GM12878 (cell line): Measurements from ENCODE around the gene ANXA11. TPM values are rescaled to one million over a fixed set of nuclear protein-coding genes. Genes with fewer than 3 reads are reported as not detected.

Experiments used
- ATAC-seq: fragments of 200-7000 bp; cut with Tn5 transposase; 3 replicates; pipeline ENCODE4 v1.9.1; 2020; ENCODE audit warnings: mild to moderate bottlenecking, moderate library complexity
- BruUV-seq: library from RNA; stranded (reverse); fragments of 400-500 nt; replicated peaks from 2 replicates; lab custom pipeline; 2021; lab: Mats Ljungman, UMichigan
- CTCF ChIA-PET: fragments of 300-600 bp; sonication (Branson Sonifier 250); formaldehyde crosslinking; extraction: SDS; loops from one replicate; lab custom pipeline; 2021; ENCODE audit warnings: inconsistent platforms; lab: Yijun Ruan, JAX
- POLR2A ChIA-PET: fragments of 350-600 bp; formaldehyde crosslinking; extraction: SDS; loops from one replicate; lab custom pipeline; 2021; ENCODE audit warnings: inconsistent platforms; lab: Charles Lee
- RAD21 ChIA-PET: fragments of 300-600 bp; sonication (Branson Sonifier 250); formaldehyde crosslinking; loops from one replicate; lab custom pipeline; 2023; ENCODE audit warnings: antibody characterized with exemption; ENCODE audit not compliant: unreplicated experiment; lab: Charles Lee
- SMC1A ChIA-PET: fragments of 300-600 bp; sonication (Branson Sonifier 250); formaldehyde crosslinking; loops from one replicate; lab custom pipeline; 2023; ENCODE audit not compliant: unreplicated experiment, uncharacterized antibody; lab: Charles Lee
- DNase-seq: peaks from one replicate; pipeline ENCODE4 v3.0.0-alpha.2; 2011; ENCODE audit warnings: low read depth, low spot score
- FAIRE-seq: peaks from 3 replicates; lab custom pipeline; 2011; peaks lifted over from hg19 to GRCh38; lab: Jason Lieb, UNC
- H2AFZ ChIP-seq: 2 replicates; pipeline ENCODE4 v1.6.0; 2011; ENCODE audit warnings: low read depth, low read length, control low read depth; ENCODE audit not compliant: control insufficient read depth
- H3K27ac ChIP-seq: 2 replicates; pipeline ENCODE4 v1.5.1; 2011; ENCODE audit warnings: control low read depth; ENCODE audit not compliant: control insufficient read depth, insufficient read depth
- H3K27me3 ChIP-seq, 2 experiments: replicated peaks in 1 of 2; 2 replicates each; pipeline versions ENCODE4 v1.6.0 to v1.6.1; 2011; ENCODE audit warnings: low read length in 1 of 2; ENCODE audit not compliant: control insufficient read depth in 2 of 2, insufficient read depth in 2 of 2
- H3K36me3 ChIP-seq, 2 experiments: 2 replicates each; pipeline ENCODE4 v1.5.1; 2011; ENCODE audit warnings: low read length in 1 of 2; ENCODE audit not compliant: control insufficient read depth in 2 of 2, insufficient read depth in 2 of 2
- H3K4me1 ChIP-seq: 2 replicates; pipeline ENCODE4 v1.6.1; 2011; ENCODE audit warnings: mild to moderate bottlenecking, low read length, moderate library complexity, mixed read lengths; ENCODE audit not compliant: control insufficient read depth, insufficient read depth
- H3K4me2 ChIP-seq: 2 replicates; pipeline ENCODE4 v1.6.0; 2011; ENCODE audit warnings: control low read depth; ENCODE audit not compliant: control insufficient read depth, insufficient read depth
- H3K4me3 ChIP-seq: fragments of 200-600 bp; sonication (generic); 2 replicates; pipeline ENCODE4 v1.5.1; 2016
- H3K79me2 ChIP-seq: 2 replicates; pipeline ENCODE4 v1.6.0; 2011; ENCODE audit warnings: low read length; ENCODE audit not compliant: control insufficient read depth, insufficient read depth
- H3K9ac ChIP-seq: 2 replicates; pipeline ENCODE4 v1.8.0; 2011; ENCODE audit warnings: low read length, control low read depth, mixed read lengths; ENCODE audit not compliant: control insufficient read depth, insufficient read depth
- H3K9me3 ChIP-seq: replicated peaks from 3 replicates; pipeline ENCODE4 v1.5.1; 2011; ENCODE audit warnings: mild to moderate bottlenecking, low read length; ENCODE audit not compliant: control insufficient read depth, insufficient read depth
- H4K20me1 ChIP-seq: 2 replicates; pipeline ENCODE4 v1.6.0; 2011; ENCODE audit not compliant: control insufficient read depth, insufficient read depth
- ASH2L ChIP-seq: fragments of 300-600, 200-600 bp; sonication (generic); IDR thresholded peaks from 2 replicates; pipeline ENCODE4 v1.6.1; 2017; ENCODE audit warnings: low read depth, mild to moderate bottlenecking, borderline replicate concordance
- CREB1 ChIP-seq: IDR thresholded peaks from 2 replicates; pipeline ENCODE4 v1.6.1; 2012; ENCODE audit warnings: low read depth, mild to moderate bottlenecking, inconsistent platforms
- CREM ChIP-seq: IDR thresholded peaks from 2 replicates; pipeline ENCODE4 v1.6.1; 2014; ENCODE audit warnings: antibody characterized with exemption, low read depth
- FOS ChIP-seq: IDR thresholded peaks from 3 replicates; pipeline ENCODE4 v1.6.1; 2011; ENCODE audit warnings: borderline replicate concordance; ENCODE audit not compliant: insufficient read length; ENCODE audit errors: extremely low read depth
- HDGF ChIP-seq: fragments of 450-650 bp; IDR thresholded peaks from 2 replicates; pipeline ENCODE4 v1.6.1; 2016; ENCODE audit warnings: antibody characterized with exemption
- IKZF2 ChIP-seq, 2 experiments: fragments of 450-650 bp; IDR thresholded peaks; 2 replicates each; pipeline ENCODE4 v1.6.1; 2017; ENCODE audit warnings: mild to moderate bottlenecking in 2 of 2, moderate library complexity in 2 of 2
- JUNB ChIP-seq: IDR thresholded peaks from 2 replicates; pipeline ENCODE4 v1.6.1; 2016; ENCODE audit warnings: antibody characterized with exemption, mild to moderate bottlenecking
- LARP7 ChIP-seq: fragments of 450-650 bp; IDR thresholded peaks from 2 replicates; pipeline ENCODE4 v1.6.1; 2017; ENCODE audit warnings: mild to moderate bottlenecking
- MEF2A ChIP-seq: IDR thresholded peaks from 2 replicates; pipeline ENCODE4 v1.6.1; 2011; ENCODE audit warnings: low read depth, mild to moderate bottlenecking, low read length, moderate library complexity; ENCODE audit not compliant: insufficient read depth
- MEF2B ChIP-seq: fragments of 450-650 bp; IDR thresholded peaks from 2 replicates; pipeline ENCODE4 v1.6.1; 2018; ENCODE audit warnings: mild to moderate bottlenecking, moderate library complexity; ENCODE audit not compliant: partially characterized antibody, poor library complexity, severe bottlenecking
- NFXL1 ChIP-seq: fragments of 450-650 bp; IDR thresholded peaks from 2 replicates; pipeline ENCODE4 v1.6.1; 2017; ENCODE audit warnings: antibody characterized with exemption, mild to moderate bottlenecking, borderline replicate concordance
- POLR2AphosphoS2 ChIP-seq: IDR thresholded peaks from 2 replicates; pipeline ENCODE4 v1.6.1; 2011; ENCODE audit warnings: low read depth, mild to moderate bottlenecking, low read length, improper control_type of control experiment, moderate library complexity
- SMARCA5 ChIP-seq: fragments of 450-650 bp; IDR thresholded peaks from 2 replicates; pipeline ENCODE4 v1.6.1; 2017; ENCODE audit warnings: mild to moderate bottlenecking
- WRNIP1 ChIP-seq: IDR thresholded peaks from 2 replicates; pipeline ENCODE4 v1.6.1; 2011; ENCODE audit warnings: low read depth, low read length, improper control_type of control experiment, borderline replicate concordance
- ZZZ3 ChIP-seq: IDR thresholded peaks from 2 replicates; pipeline ENCODE4 v1.6.1; 2011; ENCODE audit warnings: low read depth; ENCODE audit not compliant: control insufficient read depth, insufficient read length
- WGBS: methylation state at CpG from one replicate; pipeline ENCODE4 v1.1.6; 2016; ENCODE audit warnings: low lambda C conversion rate; ENCODE audit not compliant: insufficient replicate concordance, insufficient coverage; ENCODE audit errors: missing lambda C conversion rate; 5-methylcytosine and 5-hydroxymethylcytosine counted together
- in situ Hi-C: fragments of 300-500 bp; cut with MboI; formaldehyde crosslinking; loops from 9 replicates; pipeline ENCODE4 v1.14.3; 2018; ENCODE audit warnings: mixed read lengths
- intact Hi-C: fragments of 100-400 bp; cut with micrococcal nuclease; formaldehyde crosslinking; loops from one replicate; pipeline ENCODE4 v1.14.2; 2022; ENCODE audit not compliant: unreplicated experiment
- polyA plus RNA-seq, 11 experiments: library from polyadenylated mRNA; depleted of rRNA in 4 of 11; unstranded in 6 of 11; stranded (reverse) in 5 of 11; fragments of >200 nt; fragmentation: Nextera tagmentation in 4 of 11; fragmentation: Illumina TruSeq in 1 of 11; extraction: Ambion mirVana in 4 of 11; extraction: Trizol in 1 of 11; gene quantifications; 1 replicate in 1 of 11; 2 replicates in 10 of 11; pipeline versions ENCODE4 v1.2.1 to v1.2.3, GENCODE V29; 2011 to 2016; ENCODE audit warnings: inconsistent platforms in 2 of 11, missing spikeins in 2 of 11, low read depth in 1 of 11
- total RNA-seq, 4 experiments: library from RNA; depleted of rRNA in 3 of 4; stranded (reverse); fragments of >200 nt in 3 of 4; fragmentation: Illumina TruSeq in 1 of 4; extraction: Trizol in 1 of 4; gene quantifications; 2 replicates each; pipeline versions ENCODE4 v1.2.1 to v1.2.3, GENCODE V29; 2013 to 2021
- TF ChIP-seq, protein P1 (sequence below): IDR thresholded peaks from 2 replicates; pipeline ENCODE4 v1.6.1; 2012; ENCODE audit warnings: low read length, inconsistent platforms
- TF ChIP-seq, protein P2 (sequence below): IDR thresholded peaks from 2 replicates; pipeline ENCODE4 v1.6.1; 2012; ENCODE audit warnings: improper control_type of control experiment, low read depth, low read length; ENCODE audit not compliant: insufficient replicate concordance
- TF ChIP-seq, protein P3 (sequence below): IDR thresholded peaks from 2 replicates; pipeline ENCODE4 v1.6.1; 2011; ENCODE audit warnings: borderline replicate concordance, low read depth, mild to moderate bottlenecking, moderate library complexity, mixed read lengths, low read length; ENCODE audit not compliant: insufficient read depth; ENCODE audit errors: extremely low read length

The ANXA11 gene
- total and polyA plus RNA-seq, 10 of the 15 experiments (the other 5 are each of a cell fraction or from before 2014, with no cell fraction given), result 25.0 to 129 (median 72.2) TPM

- no peak for TF ChIP-seq NFXL1
- TF ChIP-seq HDGF, result no peak
- no peak for TF ChIP-seq FOS
- TF ChIP-seq LARP7, result no peak
- TF ChIP-seq SMARCA5, result no peak
- TF ChIP-seq CREM, result no peak
- TF ChIP-seq, protein P1, sequence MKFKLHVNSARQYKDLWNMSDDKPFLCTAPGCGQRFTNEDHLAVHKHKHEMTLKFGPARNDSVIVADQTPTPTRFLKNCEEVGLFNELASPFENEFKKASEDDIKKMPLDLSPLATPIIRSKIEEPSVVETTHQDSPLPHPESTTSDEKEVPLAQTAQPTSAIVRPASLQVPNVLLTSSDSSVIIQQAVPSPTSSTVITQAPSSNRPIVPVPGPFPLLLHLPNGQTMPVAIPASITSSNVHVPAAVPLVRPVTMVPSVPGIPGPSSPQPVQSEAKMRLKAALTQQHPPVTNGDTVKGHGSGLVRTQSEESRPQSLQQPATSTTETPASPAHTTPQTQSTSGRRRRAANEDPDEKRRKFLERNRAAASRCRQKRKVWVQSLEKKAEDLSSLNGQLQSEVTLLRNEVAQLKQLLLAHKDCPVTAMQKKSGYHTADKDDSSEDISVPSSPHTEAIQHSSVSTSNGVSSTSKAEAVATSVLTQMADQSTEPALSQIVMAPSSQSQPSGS, result no peak
- TF ChIP-seq MEF2B, result no peak
- TF ChIP-seq MEF2A, result no peak
- no peak for TF ChIP-seq CREB1
- TF ChIP-seq ASH2L, result no peak
- no peak for TF ChIP-seq IKZF2 (IDR thresholded peaks at IDR 0.05)
- no peak for TF ChIP-seq POLR2AphosphoS2
- TF ChIP-seq JUNB, result no peak
- TF ChIP-seq WRNIP1, result no peak
- no peak for TF ChIP-seq ZZZ3
- TF ChIP-seq, protein P2, sequence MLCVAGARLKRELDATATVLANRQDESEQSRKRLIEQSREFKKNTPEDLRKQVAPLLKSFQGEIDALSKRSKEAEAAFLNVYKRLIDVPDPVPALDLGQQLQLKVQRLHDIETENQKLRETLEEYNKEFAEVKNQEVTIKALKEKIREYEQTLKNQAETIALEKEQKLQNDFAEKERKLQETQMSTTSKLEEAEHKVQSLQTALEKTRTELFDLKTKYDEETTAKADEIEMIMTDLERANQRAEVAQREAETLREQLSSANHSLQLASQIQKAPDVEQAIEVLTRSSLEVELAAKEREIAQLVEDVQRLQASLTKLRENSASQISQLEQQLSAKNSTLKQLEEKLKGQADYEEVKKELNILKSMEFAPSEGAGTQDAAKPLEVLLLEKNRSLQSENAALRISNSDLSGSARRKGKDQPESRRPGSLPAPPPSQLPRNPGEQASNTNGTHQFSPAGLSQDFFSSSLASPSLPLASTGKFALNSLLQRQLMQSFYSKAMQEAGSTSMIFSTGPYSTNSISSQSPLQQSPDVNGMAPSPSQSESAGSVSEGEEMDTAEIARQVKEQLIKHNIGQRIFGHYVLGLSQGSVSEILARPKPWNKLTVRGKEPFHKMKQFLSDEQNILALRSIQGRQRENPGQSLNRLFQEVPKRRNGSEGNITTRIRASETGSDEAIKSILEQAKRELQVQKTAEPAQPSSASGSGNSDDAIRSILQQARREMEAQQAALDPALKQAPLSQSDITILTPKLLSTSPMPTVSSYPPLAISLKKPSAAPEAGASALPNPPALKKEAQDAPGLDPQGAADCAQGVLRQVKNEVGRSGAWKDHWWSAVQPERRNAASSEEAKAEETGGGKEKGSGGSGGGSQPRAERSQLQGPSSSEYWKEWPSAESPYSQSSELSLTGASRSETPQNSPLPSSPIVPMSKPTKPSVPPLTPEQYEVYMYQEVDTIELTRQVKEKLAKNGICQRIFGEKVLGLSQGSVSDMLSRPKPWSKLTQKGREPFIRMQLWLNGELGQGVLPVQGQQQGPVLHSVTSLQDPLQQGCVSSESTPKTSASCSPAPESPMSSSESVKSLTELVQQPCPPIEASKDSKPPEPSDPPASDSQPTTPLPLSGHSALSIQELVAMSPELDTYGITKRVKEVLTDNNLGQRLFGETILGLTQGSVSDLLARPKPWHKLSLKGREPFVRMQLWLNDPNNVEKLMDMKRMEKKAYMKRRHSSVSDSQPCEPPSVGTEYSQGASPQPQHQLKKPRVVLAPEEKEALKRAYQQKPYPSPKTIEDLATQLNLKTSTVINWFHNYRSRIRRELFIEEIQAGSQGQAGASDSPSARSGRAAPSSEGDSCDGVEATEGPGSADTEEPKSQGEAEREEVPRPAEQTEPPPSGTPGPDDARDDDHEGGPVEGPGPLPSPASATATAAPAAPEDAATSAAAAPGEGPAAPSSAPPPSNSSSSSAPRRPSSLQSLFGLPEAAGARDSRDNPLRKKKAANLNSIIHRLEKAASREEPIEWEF, result no peak
- TF ChIP-seq, protein P3, sequence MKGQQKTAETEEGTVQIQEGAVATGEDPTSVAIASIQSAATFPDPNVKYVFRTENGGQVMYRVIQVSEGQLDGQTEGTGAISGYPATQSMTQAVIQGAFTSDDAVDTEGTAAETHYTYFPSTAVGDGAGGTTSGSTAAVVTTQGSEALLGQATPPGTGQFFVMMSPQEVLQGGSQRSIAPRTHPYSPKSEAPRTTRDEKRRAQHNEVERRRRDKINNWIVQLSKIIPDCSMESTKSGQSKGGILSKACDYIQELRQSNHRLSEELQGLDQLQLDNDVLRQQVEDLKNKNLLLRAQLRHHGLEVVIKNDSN, result no peak
- BruUV-seq, result no TSS peak
- no peak overlapping the region for H3K4me3 ChIP-seq
- whole genome bisulfite sequencing, result 86% methylated on average over 5 of the region's 5 CpGs
- H3K27me3 ChIP-seq, result no peaks in the 10 kb centered on the region
- H3K9me3 ChIP-seq, result no peaks in the 10 kb centered on the region
- no peaks in the 10 kb centered on the region for H4K20me1 ChIP-seq
- no peaks in the 10 kb centered on the region for H3K79me2 ChIP-seq
- H3K4me2 ChIP-seq, result no peak overlapping the region
- ATAC-seq, result no peak
- ChIA-PET SMC1A (no interaction called here), RAD21 (interaction anchor here (1.6 kb wide), 1 partner anchor 12 kb away, joined by 3 read pairs; no protein-coding TSS in a partner anchor), POLR2A (no interaction called here), CTCF (interaction anchor here (0.8 to 2.0 kb wide), 2 partner anchors 12 to 65 kb away, joined by 3 to 8 read pairs; no protein-coding TSS in a partner anchor)
- H3K36me3 ChIP-seq, result peaks cover 15 to 19% of the 10 kb centered on the region in 2 experiments
- H3K4me1 ChIP-seq, result peaks cover 5% of the 10 kb centered on the region
- intact Hi-C loops, result no loop called here
- in situ Hi-C loops, result no loop called here
- DNase-seq, result no peak
- no peak overlapping the region for H2AFZ ChIP-seq
- H3K27ac ChIP-seq, result no peak overlapping the region
- no peak overlapping the region for H3K9ac ChIP-seq
- no peak for FAIRE-seq
Observed at GRCh38 chr10:80156216-80156615, 49.1 kb downstream of the ANXA11 start.
